ENCODE measurements around the gene GRIA3. TPM values are rescaled to one million over a fixed set of nuclear protein-coding genes. Genes with fewer than 3 reads are reported as not detected.
A peak's percentile ranks its signal among the peaks of the same experiment; 100 is the strongest.

Gene GRIA3
- total RNA-seq, 4 donors from 2014 or later: 0.19 to 0.44 TPM; not detected in 2

DNA sequence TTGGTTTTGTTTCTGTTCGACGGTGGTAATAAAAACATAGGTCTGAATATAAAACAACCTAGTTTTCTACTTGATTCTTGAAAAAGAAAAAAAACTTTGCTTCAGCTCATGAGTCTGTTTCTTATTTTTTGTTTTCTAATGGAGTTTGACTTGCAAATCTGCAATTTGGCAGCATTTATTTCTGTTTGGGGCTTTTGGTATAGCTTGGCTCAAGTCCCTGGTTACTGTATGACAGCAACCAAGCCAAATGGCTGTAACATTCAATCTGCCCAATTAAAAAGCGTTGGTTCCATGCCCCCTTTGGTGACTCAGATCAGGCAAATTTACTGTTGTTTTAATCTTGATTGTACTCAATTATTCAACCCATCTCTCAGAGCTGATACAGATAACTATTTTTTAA lies 263.4 kb downstream of the GRIA3 start:
- 44 to 47% methylated on average over 3 of the region's 3 CpGs for WGBS, 2 donors
- Histone ChIP-seq H3K27ac (no peak overlapping the region), H3K9me3 (no peaks in the 10 kb centered on the region), H3K36me3 (no peaks in the 10 kb centered on the region), H3K4me1 (no peaks in the 10 kb centered on the region), H3K4me3 (no peak overlapping the region), H3K27me3 (no peaks in the 10 kb centered on the region)
- DNase-seq: no peak
- no peak for TF ChIP-seq POLR2A (IDR thresholded peaks at IDR 0.05)
- TF ChIP-seq, protein P1, sequence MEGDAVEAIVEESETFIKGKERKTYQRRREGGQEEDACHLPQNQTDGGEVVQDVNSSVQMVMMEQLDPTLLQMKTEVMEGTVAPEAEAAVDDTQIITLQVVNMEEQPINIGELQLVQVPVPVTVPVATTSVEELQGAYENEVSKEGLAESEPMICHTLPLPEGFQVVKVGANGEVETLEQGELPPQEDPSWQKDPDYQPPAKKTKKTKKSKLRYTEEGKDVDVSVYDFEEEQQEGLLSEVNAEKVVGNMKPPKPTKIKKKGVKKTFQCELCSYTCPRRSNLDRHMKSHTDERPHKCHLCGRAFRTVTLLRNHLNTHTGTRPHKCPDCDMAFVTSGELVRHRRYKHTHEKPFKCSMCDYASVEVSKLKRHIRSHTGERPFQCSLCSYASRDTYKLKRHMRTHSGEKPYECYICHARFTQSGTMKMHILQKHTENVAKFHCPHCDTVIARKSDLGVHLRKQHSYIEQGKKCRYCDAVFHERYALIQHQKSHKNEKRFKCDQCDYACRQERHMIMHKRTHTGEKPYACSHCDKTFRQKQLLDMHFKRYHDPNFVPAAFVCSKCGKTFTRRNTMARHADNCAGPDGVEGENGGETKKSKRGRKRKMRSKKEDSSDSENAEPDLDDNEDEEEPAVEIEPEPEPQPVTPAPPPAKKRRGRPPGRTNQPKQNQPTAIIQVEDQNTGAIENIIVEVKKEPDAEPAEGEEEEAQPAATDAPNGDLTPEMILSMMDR (IDR thresholded peaks at IDR 0.05): no peak
- intact Hi-C loops (cut with DNase I): no loop called here

DNA sequence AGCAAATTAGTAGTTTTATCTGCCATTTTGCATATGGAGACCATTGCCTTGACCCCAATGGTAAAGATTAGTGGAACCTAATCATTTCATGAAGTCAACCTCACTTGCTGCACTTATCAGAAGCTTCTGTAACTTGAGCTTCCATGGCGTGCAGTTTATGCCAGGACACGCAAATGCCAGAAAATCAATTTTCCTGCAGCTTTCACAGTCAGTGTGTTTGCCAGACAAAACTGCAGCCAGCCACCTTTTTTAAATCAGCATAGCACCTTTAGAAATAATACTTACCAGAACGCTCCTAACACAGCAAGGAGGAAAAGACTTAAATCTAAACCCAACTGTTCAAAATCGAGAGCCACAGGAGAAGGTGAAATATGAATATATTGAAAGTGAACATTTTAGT lies 265.3 kb downstream of the GRIA3 start:
- intact Hi-C loops (cut with DNase I): no loop called here
- Histone ChIP-seq H3K27ac (no peak overlapping the region), H3K4me3 (no peak overlapping the region), H3K27me3 (no peaks in the 10 kb centered on the region), H3K36me3 (no peaks in the 10 kb centered on the region), H3K9me3 (no peaks in the 10 kb centered on the region), H3K4me1 (no peaks in the 10 kb centered on the region)
- DNase-seq: no peak
- 89 to 100% methylated on average over 1 to 4 of the region's 4 CpGs for WGBS, 2 donors
- no peak for TF ChIP-seq POLR2A (IDR thresholded peaks at IDR 0.05)
- TF ChIP-seq, protein P1 (IDR thresholded peaks at IDR 0.05): no peak

DNA sequence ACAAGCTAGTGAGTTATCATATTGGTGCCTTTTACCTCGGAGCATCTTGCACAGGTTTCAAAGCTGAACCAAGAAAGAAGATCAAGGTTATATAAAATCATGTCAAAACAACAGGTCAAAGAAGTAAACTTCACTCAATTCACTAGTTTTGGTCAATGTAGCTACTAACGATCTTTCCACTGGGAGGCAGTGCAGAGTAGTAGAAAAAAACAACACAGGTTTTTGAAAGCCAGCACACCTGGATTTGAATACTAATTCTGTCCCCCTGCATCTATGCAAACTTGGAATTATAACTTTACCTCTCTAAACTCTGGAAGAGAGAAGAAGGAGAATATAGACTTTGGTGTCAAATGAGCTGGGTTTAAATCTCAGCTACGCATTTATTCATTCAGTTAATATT lies 266.1 kb downstream of the GRIA3 start:
- no peak overlapping the region for H3K4me3 ChIP-seq
- 37 to 55% methylated on average over 2 to 3 of the region's 3 CpGs for WGBS, 2 donors
- no peak for DNase-seq
- H3K27ac ChIP-seq: no peak overlapping the region
- H3K36me3 ChIP-seq: no peaks in the 10 kb centered on the region
- no peaks in the 10 kb centered on the region for H3K27me3 ChIP-seq
- intact Hi-C loops (cut with DNase I): no loop called here
- H3K4me1 ChIP-seq: no peaks in the 10 kb centered on the region
- no peaks in the 10 kb centered on the region for H3K9me3 ChIP-seq
- no peak for TF ChIP-seq POLR2A (IDR thresholded peaks at IDR 0.05)
- TF ChIP-seq, protein P1 (IDR thresholded peaks at IDR 0.05): peak in 3 of 6 experiments; percentile 4 to 26 (median 15)

DNA sequence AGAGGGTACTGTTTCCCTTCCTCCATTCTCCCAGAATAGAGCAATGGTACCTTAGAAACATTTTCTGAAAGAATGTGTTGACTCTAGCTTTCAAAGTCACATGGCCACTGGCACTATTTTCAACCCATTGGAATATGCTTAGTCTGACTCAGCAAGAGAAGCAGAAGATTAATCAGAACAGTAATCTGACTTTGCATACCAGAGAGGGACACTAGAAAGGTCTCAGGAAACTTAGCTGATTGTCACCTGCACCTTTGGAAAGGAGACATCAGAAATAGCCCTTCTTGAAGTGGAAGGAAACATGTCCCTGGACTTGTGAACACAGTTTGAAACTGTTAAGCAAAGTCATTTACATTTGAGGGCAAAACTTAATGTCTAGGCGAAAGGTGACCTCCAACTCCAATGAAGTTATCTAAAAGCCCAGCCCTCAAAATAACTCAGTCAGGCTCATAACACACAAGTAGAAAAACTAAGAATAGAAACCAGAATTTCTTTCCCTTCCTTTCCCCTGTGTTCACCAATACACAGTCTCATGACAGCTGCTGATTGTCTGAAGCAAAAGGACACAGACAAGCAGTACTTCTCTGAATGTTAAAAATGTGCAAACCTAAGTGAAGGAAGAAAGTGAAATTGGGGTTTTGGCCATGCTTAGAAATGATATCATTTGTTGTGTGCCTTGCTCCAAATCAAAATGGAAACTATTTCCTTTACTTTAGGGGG lies 270.8 kb downstream of the GRIA3 start:
- no peak overlapping the region for H3K4me3 ChIP-seq
- no peaks in the 10 kb centered on the region for H3K27me3 ChIP-seq
- H3K4me1 ChIP-seq: no peaks in the 10 kb centered on the region
- no peaks in the 10 kb centered on the region for H3K9me3 ChIP-seq
- DNase-seq: no peak
- H3K36me3 ChIP-seq: no peaks in the 10 kb centered on the region
- 75 to 89% methylated on average over 1 of the region's 1 CpG for WGBS, 2 donors
- TF ChIP-seq POLR2A (IDR thresholded peaks at IDR 0.05): no peak
- TF ChIP-seq, protein P1 (IDR thresholded peaks at IDR 0.05): no peak
- intact Hi-C loops (cut with DNase I): no loop called here
- H3K27ac ChIP-seq: no peak overlapping the region

DNA sequence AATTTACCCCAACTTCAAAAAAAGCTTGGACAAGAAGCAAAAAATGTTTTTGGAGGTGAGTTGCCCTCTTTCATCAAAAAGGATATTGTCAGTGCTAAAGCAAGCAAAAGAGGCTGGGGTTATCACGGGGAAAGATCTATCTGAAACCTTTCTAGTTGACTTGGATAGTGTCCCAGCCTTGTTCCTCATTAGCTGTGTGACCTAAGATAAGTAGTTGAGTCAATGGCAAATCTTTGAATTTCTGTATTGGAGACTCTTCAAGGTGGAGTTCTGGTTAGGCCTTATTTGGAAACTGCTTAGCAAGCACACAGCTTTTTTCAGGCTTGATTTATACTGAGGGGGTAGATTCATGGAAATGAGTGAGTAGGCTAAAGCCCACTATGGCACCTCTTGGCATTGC lies 271.6 kb downstream of the GRIA3 start:
- Histone ChIP-seq H3K4me3 (no peak overlapping the region), H3K27me3 (no peaks in the 10 kb centered on the region), H3K4me1 (no peaks in the 10 kb centered on the region), H3K36me3 (no peaks in the 10 kb centered on the region), H3K27ac (no peak overlapping the region), H3K9me3 (no peaks in the 10 kb centered on the region)
- 0 to 62% methylated on average over 1 of the region's 1 CpG for WGBS, 2 donors
- TF ChIP-seq, protein P1 (IDR thresholded peaks at IDR 0.05): no peak
- TF ChIP-seq POLR2A (IDR thresholded peaks at IDR 0.05): no peak
- intact Hi-C loops (cut with DNase I): no loop called here
- no peak for DNase-seq
